ENCODE data around the gene ITGA11.

ITGA11 gene

GRCh38 chr15:68372291-68372811 lies 59.6 kb downstream of the ITGA11 start:
- no peak for DNase-seq

GRCh38 chr15:68371851-68372250 lies 60.1 kb downstream of the ITGA11 start:
- DNase-seq: no peak

- no peak for DNase-seq
Measured at GRCh38 chr15:68371160-68371559, 60.8 kb downstream of the ITGA11 start.

GRCh38 chr15:68370768-68371151 lies 61.2 kb downstream of the ITGA11 start:
- DNase-seq: no peak

GRCh38 chr15:68369931-68370767 lies 61.8 kb downstream of the ITGA11 start:
- DNase-seq: no peak

- DNase-seq: no peak
Measured at GRCh38 chr15:68368731-68369435, 63.1 kb downstream of the ITGA11 start.

GRCh38 chr15:68367992-68368391 lies 64.0 kb downstream of the ITGA11 start:
- no peak for DNase-seq

- no peak for DNase-seq
Measured at GRCh38 chr15:68367226-68367625, 64.7 kb downstream of the ITGA11 start.

GRCh38 chr15:68366314-68366713 lies 65.6 kb downstream of the ITGA11 start:
- DNase-seq: no peak

- no peak for DNase-seq
Measured at GRCh38 chr15:68365770-68366169, 66.2 kb downstream of the ITGA11 start.

GRCh38 chr15:68365140-68365745 lies 66.7 kb downstream of the ITGA11 start:
- no peak for DNase-seq

- no peak for DNase-seq
Measured at GRCh38 chr15:68364660-68365035, 67.3 kb downstream of the ITGA11 start.

- DNase-seq: no peak
Measured at GRCh38 chr15:68364028-68364659, 67.8 kb downstream of the ITGA11 start.

- no peak for DNase-seq
Measured at GRCh38 chr15:68363353-68363752, 68.6 kb downstream of the ITGA11 start.

- no peak for DNase-seq
Measured at GRCh38 chr15:68362537-68363126, 69.3 kb downstream of the ITGA11 start.

- DNase-seq: no peak
Measured at GRCh38 chr15:68360721-68361120, 71.2 kb downstream of the ITGA11 start.

- DNase-seq: no peak
Measured at GRCh38 chr15:68356778-68357177, 75.2 kb downstream of the ITGA11 start.

GRCh38 chr15:68354923-68355322 lies 77.0 kb downstream of the ITGA11 start:
- DNase-seq: no peak

- DNase-seq: no peak
Measured at GRCh38 chr15:68354268-68354667, 77.7 kb downstream of the ITGA11 start.

GRCh38 chr15:68353421-68354135 lies 78.4 kb downstream of the ITGA11 start:
- DNase-seq: no peak

GRCh38 chr15:68352401-68353062 lies 79.4 kb downstream of the ITGA11 start:
- no peak for DNase-seq

GRCh38 chr15:68349151-68349550 lies 82.8 kb downstream of the ITGA11 start:
- DNase-seq: no peak
